Caki2 (cell line): ENCODE results near the gene DDAH1. TPM values are rescaled to one million over a fixed set of nuclear protein-coding genes. Genes with fewer than 3 reads are reported as not detected.
"Not testable (repeated sequence)": the region's sequence is repeated elsewhere in the genome, so short reads cannot be mapped to it uniquely, and the experiment has no call there.

Experiments used
- DNase-seq: peaks from one replicate; pipeline ENCODE4 v3.0.0-alpha.2; 2015; ENCODE audit warnings: low read depth
- in situ Hi-C: cut with HindIII; loops from 2 replicates; pipeline ENCODE4 v1.10.0; 2016; ENCODE audit warnings: low sequenced_read_pairs, low pct_unique_long_range_greater_than_20kb, mixed read lengths
- total RNA-seq: library from RNA; depleted of rRNA; stranded (reverse); fragments of >200 nt; shearing (Covaris generic); gene quantifications from 2 replicates; pipeline ENCODE4 v1.2.3, GENCODE V29; 2014; ENCODE audit warnings: low replicate concordance

DDAH1 gene
- total RNA-seq, 1 experiment from 2014 or later, result 16.9 TPM

- no peak for DNase-seq
- in situ Hi-C loops, result loop anchor here (25.0 kb wide), 1 partner anchor 208 kb away; no protein-coding TSS in a partner anchor
These were observed 14.5 kb upstream of the DDAH1 start for GRCh38 chr1:85479491-85479890.

- DNase-seq, result no peak
- in situ Hi-C loops, result loop anchor here (25.0 kb wide), 1 partner anchor 209 kb away; no protein-coding TSS in a partner anchor
These were observed 13.4 kb upstream of the DDAH1 start for GRCh38 chr1:85478366-85478765.

GRCh38 chr1:85475055-85475454 is 10.1 kb upstream of the DDAH1 start:
- in situ Hi-C loops, result loop anchor here (25.0 kb wide), 1 partner anchor 212 kb away; no protein-coding TSS in a partner anchor

DNA sequence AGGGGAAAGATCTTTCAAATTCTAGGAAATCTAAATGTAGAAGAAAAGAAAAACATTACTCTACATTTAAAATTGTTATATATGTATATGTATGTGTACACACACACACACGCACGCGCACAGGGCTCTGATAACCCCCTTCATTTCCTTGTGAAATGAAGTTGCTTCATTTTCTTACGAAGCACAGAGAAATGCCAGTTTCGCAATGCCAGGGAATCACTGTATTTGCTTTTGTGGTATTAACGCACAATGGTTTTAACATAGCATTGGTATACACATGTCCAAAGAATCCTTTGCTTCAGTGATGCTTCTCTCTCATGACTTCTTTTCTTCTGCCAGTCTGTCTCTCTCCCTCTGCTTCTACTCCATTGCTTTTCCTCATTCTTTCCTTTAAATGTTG is 8.4 kb upstream of the DDAH1 start:
- in situ Hi-C loops, result no loop called here
- DNase-seq, result no peak

More at GRCh38 chr1:85475055-85475454, 10.1 kb upstream of the DDAH1 start:
- DNase-seq, result no peak

- no peak for DNase-seq
- in situ Hi-C loops, result no loop called here
These were observed 6.6 kb upstream of the DDAH1 start for GRCh38 chr1:85471558-85471957.

GRCh38 chr1:85470130-85470529 is 5.2 kb upstream of the DDAH1 start:
- in situ Hi-C loops, DNase-seq: not testable (repeated sequence)

GRCh38 chr1:85467929-85468540 is 3.1 kb upstream of the DDAH1 start:
- in situ Hi-C loops, result no loop called here
- DNase-seq, result no peak

DNA sequence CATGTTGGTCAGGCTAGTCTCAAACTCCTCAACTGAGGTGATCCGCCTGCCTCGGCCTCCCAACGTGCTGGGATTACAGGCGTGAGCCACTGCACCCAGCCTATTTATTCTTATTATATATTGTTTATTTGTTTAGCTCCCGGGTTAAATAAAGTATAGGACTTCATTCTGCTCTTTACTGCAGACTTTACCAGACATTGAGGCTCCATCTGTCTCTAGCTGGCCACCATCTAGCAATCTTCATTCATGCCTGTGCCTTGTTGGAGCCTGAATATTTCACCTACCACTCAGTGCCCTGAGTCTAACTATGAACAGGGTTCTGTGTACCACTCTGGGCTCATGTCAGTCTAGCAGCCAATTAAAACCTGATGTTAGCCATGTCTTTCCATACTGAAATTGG is 2.1 kb upstream of the DDAH1 start:
- no peak for DNase-seq
- in situ Hi-C loops, result no loop called here

DNA sequence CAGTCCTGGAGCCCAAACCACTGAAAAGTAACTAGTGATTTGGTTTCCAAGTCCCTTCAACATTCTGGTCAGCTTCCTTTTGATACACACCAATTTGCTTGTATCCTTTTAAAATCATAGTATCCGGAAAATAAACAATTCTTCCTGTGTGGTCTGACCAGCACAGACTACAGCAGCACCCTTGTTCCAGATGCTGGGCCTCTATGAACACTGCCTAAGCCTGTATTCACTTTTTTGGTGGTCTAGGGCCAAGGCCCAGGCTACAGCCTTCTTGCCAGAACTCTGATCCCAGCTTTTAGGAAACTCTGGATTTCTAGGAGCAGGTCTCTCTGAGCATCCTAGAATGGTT is 801 bp upstream of the DDAH1 start:
- in situ Hi-C loops, result no loop called here

GRCh38 chr1:85464497-85465098 is 361 bp downstream of the DDAH1 start:
- in situ Hi-C loops, result no loop called here
- peak; percentile 78 for DNase-seq

More for the DNA sequence above, 801 bp upstream of the DDAH1 start:
- no peak for DNase-seq

DNA sequence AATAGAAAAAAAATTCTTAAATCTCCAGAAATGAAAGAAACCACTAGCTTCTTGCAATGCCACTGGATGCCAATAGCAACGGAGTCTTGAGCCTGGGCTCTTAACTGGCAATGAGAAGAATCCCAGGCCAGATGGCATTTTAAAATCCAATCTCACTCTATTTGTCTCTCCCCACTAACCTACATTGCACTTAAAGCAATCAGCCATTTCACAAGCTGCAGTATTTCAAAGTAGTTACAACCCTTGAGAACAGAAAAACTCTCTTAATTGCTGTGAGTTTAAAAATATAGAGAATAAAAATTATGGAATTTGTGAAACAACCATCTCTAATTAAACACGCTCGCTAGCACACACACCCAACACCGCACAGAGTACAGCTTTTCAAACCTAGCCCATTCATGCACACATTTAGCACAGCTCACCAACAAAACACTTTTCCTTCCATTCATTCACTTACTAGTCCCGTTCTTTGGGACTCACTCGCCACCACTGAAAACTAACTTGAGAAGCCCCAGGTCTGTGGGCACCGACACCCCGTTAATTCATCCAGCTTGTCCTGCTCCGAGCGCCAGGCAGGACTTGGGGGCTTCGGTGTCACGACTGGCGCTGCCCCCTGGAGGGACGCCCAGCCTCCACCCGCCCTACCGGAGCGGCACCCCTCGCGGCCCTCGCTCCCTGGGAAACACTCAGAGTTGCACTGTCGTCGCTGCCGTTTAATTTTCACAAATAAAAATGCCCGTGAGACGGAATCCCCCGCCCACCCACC is 1.0 kb downstream of the DDAH1 start:
- DNase-seq, result peak; percentile 29
- in situ Hi-C loops, result no loop called here

DNA sequence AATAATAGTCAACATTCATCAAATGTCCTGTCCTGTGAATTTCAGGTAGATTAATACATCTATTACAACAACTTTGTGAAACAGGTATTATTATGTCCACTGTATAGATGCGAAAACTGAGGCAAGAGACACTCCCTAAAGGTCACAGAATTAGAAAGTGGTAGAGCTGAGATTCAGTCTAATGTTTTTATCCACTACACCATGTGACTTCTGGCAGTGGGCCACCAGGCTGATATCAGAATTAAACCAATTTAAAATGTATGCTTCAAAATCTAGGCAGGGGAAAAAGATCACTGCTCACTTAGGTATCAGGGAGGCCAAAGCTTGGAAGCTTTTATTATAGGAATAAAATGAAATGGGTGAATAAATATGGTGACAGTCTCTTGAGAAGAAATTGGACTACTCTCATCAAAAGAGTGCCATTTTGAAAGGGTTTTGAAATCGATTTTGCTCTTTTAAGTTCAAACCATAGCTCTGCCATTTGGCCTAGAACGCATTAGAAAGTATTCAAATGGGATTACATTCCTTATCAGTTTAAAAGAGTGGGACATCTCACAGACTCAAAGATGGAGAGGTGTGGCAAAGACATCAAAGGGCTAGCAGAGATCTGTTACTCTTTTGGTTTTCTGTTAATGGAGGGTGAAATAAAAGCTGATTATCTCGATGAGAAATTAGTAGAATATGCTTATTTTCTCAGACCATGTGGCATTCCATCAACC is 1.9 kb downstream of the DDAH1 start:
- no peak for DNase-seq
- in situ Hi-C loops, result no loop called here

DNA sequence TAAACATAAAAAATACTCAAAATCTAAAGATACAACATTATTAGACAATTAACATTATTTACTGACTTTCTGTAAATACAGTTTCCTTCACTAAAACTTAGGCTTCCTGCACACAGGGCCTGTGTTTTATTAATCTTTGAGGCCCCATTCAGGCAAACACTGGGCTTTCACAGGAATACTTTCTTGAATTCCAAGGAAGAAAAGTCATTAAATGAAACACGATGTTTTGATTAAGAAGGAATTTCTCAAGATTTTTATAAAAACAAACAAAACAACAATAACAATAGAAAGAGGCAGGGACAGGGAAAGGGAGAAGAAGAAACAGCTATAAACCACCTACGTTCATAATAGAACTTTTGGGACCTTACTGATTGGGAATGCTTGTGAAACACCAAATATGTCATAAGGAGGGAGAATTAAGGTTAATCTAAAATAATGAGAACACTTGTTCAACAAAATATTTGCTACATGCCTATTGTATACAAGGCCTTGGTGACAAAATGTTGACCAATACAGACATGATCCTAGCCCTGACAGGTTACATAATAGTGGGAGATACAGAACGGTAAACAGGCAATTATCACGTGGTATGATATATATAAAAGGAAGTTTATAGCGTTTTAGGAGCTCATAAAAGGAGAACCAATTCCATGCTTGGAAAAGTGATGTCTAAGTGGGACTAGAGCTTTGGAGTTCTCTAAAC is 3.6 kb downstream of the DDAH1 start:
- in situ Hi-C loops, result no loop called here
- no peak for DNase-seq

GRCh38 chr1:85460555-85461088 is 4.3 kb downstream of the DDAH1 start:
- in situ Hi-C loops, result no loop called here
- no peak for DNase-seq

DNA sequence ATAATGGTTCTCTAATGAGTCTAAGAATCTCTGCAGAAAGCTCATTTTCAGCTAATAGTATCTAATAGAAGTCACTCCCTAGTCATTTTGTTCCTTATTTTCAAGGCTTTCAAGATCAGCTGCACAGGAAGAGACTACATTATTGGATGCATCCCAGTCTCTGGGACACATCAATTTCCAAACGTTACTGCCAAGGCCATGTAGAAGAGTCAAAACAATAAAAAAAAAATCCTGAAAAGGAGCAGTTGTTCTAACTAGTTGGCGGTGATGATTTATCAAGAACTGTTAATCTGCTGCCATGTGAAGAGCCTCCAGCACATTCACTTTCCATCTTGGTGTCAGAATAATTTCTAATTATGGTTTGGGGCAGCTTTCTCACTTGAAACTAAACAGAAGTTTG is 5.7 kb downstream of the DDAH1 start:
- no peak for DNase-seq
- in situ Hi-C loops, result no loop called here

DNA sequence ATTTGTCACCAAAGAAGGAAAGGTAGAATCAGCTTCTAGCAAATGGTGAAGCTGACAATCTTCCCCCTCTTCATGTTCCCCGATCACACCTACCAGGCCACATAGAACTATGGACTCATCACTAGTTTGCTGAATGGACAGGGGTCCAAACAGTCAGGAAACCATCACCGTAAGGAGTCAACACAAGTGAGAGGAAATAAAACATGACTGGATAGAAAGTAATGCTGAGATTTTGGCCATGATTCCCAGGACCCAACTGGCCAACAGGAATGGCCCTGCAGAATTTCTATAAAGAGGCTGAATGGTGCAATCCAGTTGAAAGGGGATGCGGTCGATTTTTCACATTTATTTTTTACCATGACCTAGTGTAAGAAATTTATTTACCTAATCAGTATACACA is 10.7 kb downstream of the DDAH1 start:
- in situ Hi-C loops, result no loop called here
- DNase-seq, result no peak

DNA sequence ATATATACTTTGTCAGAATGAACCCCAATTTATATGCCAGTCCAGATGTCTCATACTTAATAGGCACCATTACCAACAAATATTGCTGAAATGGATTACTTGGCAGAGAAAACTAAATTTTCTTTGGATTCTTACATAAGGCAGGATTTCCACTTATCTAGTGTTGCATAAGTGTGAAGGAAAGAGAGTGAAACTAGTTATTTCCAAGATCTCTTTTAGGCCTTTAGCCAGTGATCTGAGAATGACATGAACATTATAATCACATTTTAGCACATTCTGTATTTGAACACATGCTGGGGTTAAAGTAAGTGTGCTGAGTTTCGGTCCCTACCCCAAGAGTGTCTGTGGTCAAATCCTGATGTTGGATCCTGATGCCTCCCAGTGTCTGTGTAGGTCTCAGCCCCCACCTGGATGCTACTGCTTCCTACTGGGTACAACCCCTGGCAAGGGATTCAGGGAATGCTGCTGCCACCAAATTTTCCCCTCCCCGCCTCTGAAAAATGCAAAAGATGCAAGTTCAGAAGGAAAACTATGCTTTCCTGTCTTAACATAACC is 11.2 kb downstream of the DDAH1 start:
- in situ Hi-C loops, result no loop called here
- DNase-seq, result no peak

DNA sequence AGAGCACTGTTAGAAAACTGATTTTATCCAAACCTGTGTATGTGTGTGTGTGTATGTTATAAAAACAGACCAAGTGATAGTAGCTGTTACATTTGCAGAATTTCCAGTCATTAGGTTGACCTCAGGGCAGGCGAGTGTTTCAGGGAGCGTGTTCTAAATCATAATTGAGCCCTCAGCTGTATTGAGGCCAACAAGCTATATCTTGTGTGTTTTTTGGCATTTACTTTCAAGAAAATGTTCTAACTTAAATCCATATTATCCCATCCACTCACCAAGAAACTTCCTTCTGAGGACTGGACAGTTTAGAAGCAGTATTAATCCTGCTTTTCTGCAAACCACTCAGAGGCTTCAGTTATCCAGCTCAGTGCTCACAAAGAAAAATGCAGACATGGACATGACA is 12.0 kb downstream of the DDAH1 start:
- in situ Hi-C loops, result no loop called here
- no peak for DNase-seq
